NCI-H146 (cell line): ENCODE results near the gene ZNF554.

ENCODE experiments used
- DNase-seq: peaks from one replicate; lab custom pipeline; 2025; lab: John Stamatoyannopoulos, UW

The ZNF554 gene

GRCh38 chr19:2819540-2820111 lies at the start of gene ZNF554:
TSS of gene ZNF554 (plus strand) at chr19:2819868. CDS start at chr19:2820072, 204 bp downstream.
- peak; percentile 93 for DNase-seq

- DNase-seq, result no peak
Measured at GRCh38 chr19:2770055-2771013, 49.3 kb upstream of the ZNF554 start.

GRCh38 chr19:2771786-2772674 lies 47.6 kb upstream of the ZNF554 start:
- no peak for DNase-seq

- DNase-seq, result no peak
Measured at GRCh38 chr19:2774083-2774679, 45.5 kb upstream of the ZNF554 start.

- no peak for DNase-seq
Measured at GRCh38 chr19:2774953-2775555, 44.6 kb upstream of the ZNF554 start.

GRCh38 chr19:2775556-2776430 lies 43.9 kb upstream of the ZNF554 start:
- DNase-seq, result no peak

GRCh38 chr19:2777952-2778683 lies 41.5 kb upstream of the ZNF554 start:
- DNase-seq, result no peak

- no peak for DNase-seq
Measured at GRCh38 chr19:2779121-2779740, 40.4 kb upstream of the ZNF554 start.

- no peak for DNase-seq
Measured at GRCh38 chr19:2780284-2780683, 39.4 kb upstream of the ZNF554 start.

- DNase-seq, result peak; percentile 83
Measured at GRCh38 chr19:2782329-2782935, 37.2 kb upstream of the ZNF554 start.

- DNase-seq, result peak; percentile 97
Measured at GRCh38 chr19:2782936-2783780, 36.5 kb upstream of the ZNF554 start, which contains the start of gene SGTA. TSS of gene SGTA (minus strand) at chr19:2783273. CDS start at chr19:2769068, 14,205 bp downstream.

- DNase-seq, result no peak
Measured at GRCh38 chr19:2783781-2784145, 35.9 kb upstream of the ZNF554 start.

GRCh38 chr19:2785244-2785997 lies 34.2 kb upstream of the ZNF554 start, which contains the start of gene THOP1:
TSS of gene THOP1 (plus strand) at chr19:2785503. CDS start at chr19:2785663, 160 bp downstream.
- DNase-seq, result peak; percentile 97

- no peak for DNase-seq
Measured at GRCh38 chr19:2787115-2787514, 32.6 kb upstream of the ZNF554 start.

GRCh38 chr19:2788237-2788636 lies 31.4 kb upstream of the ZNF554 start:
- DNase-seq, result no peak

GRCh38 chr19:2790194-2790556 lies 29.5 kb upstream of the ZNF554 start:
- DNase-seq, result no peak
